Liver (tissue), 9 donors: ENCODE results near the gene TSPO. TPM values are rescaled to one million over a fixed set of nuclear protein-coding genes. Genes with fewer than 3 reads are reported as not detected.

Experiments
- DNase-seq: peaks from one replicate; pipeline ENCODE4 v3.0.0-alpha.2; 2017; ENCODE audit warnings: low spot score
- H3K27ac ChIP-seq, 2 donors: one replicate each; pipeline ENCODE4 v1.7.0; 2013; ENCODE audit warnings: inconsistent platforms in 2 of 2, low read length in 2 of 2, control low read depth in 1 of 2, low read depth in 1 of 2, mild to moderate bottlenecking in 1 of 2
- H3K27me3 ChIP-seq, 4 donors: one replicate each; pipeline versions ENCODE4 v1.6.1 to v1.7.0; 2013; ENCODE audit warnings: low read length in 3 of 4, inconsistent platforms in 1 of 4, mild to moderate bottlenecking in 1 of 4, moderate library complexity in 1 of 4; ENCODE audit not compliant: control insufficient read depth in 4 of 4, insufficient read depth in 4 of 4
- H3K36me3 ChIP-seq, 4 donors: one replicate each; pipeline versions ENCODE4 v1.6.1 to v1.7.0; 2013; ENCODE audit warnings: low read length in 3 of 4, mild to moderate bottlenecking in 3 of 4, low read depth in 1 of 4, moderate library complexity in 1 of 4; ENCODE audit not compliant: control insufficient read depth in 4 of 4, insufficient read depth in 3 of 4
- H3K4me1 ChIP-seq, 4 donors: one replicate each; pipeline versions ENCODE4 v1.6.1 to v1.7.0; 2013; ENCODE audit warnings: low read length in 3 of 4, mild to moderate bottlenecking in 3 of 4, moderate library complexity in 1 of 4; ENCODE audit not compliant: control insufficient read depth in 4 of 4, insufficient read depth in 4 of 4
- H3K4me3 ChIP-seq, 3 donors: one replicate each; pipeline versions ENCODE4 v1.6.1 to v1.7.0; 2013; ENCODE audit warnings: low read length in 3 of 3, control low read depth in 1 of 3, low read depth in 1 of 3, mild to moderate bottlenecking in 1 of 3
- H3K9ac ChIP-seq, 2 donors: one replicate each; pipeline ENCODE4 v1.7.0; 2013; ENCODE audit warnings: low read length in 2 of 2, mild to moderate bottlenecking in 2 of 2, moderate library complexity in 2 of 2, control low read depth in 1 of 2, low read depth in 1 of 2
- H3K9me3 ChIP-seq, 4 donors: one replicate each; pipeline versions ENCODE4 v1.6.1 to v1.7.0; 2013; ENCODE audit warnings: low read length in 3 of 4; ENCODE audit not compliant: control insufficient read depth in 4 of 4
- CTCF ChIP-seq: fragments of 150-350 bp; IDR thresholded peaks from 2 replicates; pipeline ENCODE4 v1.5.1; 2017; ENCODE audit warnings: improper control_type of control experiment, low read depth, low read length; ENCODE audit not compliant: missing input control
- EGR1 ChIP-seq, 2 donors: IDR thresholded peaks; 2 replicates each; pipeline ENCODE4 v1.6.1; 2016 to 2018; ENCODE audit warnings: antibody characterized with exemption in 2 of 2, low read depth in 2 of 2
- FOXA1 ChIP-seq: IDR thresholded peaks from 2 replicates; pipeline ENCODE4 v1.6.1; 2016; ENCODE audit warnings: antibody characterized with exemption
- FOXA2 ChIP-seq: IDR thresholded peaks from 2 replicates; pipeline ENCODE4 v1.6.1; 2016; ENCODE audit warnings: antibody characterized with exemption
- GABPA ChIP-seq, 2 donors: IDR thresholded peaks in 1 of 2; conservative IDR thresholded peaks in 1 of 2; 2 replicates each; pipeline ENCODE4 v1.6.1; 2016; ENCODE audit warnings: antibody characterized with exemption in 2 of 2, mild to moderate bottlenecking in 1 of 2, moderate library complexity in 1 of 2
- HNF4A ChIP-seq, 2 donors: conservative IDR thresholded peaks; 2 replicates each; pipeline ENCODE4 v1.6.1; 2016; ENCODE audit warnings: antibody characterized with exemption in 2 of 2, mild to moderate bottlenecking in 2 of 2
- HNF4G ChIP-seq: IDR thresholded peaks from 2 replicates; pipeline ENCODE4 v1.6.1; 2016; ENCODE audit warnings: antibody characterized with exemption
- JUND ChIP-seq, 2 donors: IDR thresholded peaks; 2 replicates each; pipeline ENCODE4 v1.6.1; 2016; ENCODE audit warnings: antibody characterized with exemption in 2 of 2
- MAX ChIP-seq: IDR thresholded peaks from 2 replicates; pipeline ENCODE4 v1.6.1; 2016; ENCODE audit warnings: antibody characterized with exemption
- NR2F2 ChIP-seq: IDR thresholded peaks from 2 replicates; pipeline ENCODE4 v1.6.1; 2016; ENCODE audit warnings: antibody characterized with exemption
- RAD21 ChIP-seq, 2 donors: IDR thresholded peaks; 2 replicates each; pipeline ENCODE4 v1.6.1; 2016; ENCODE audit warnings: antibody characterized with exemption in 2 of 2, mild to moderate bottlenecking in 2 of 2
- REST ChIP-seq: IDR thresholded peaks from 2 replicates; pipeline ENCODE4 v1.6.1; 2016; ENCODE audit warnings: antibody characterized with exemption, mild to moderate bottlenecking
- RXRA ChIP-seq, 2 donors: IDR thresholded peaks; 2 replicates each; pipeline ENCODE4 v1.6.1; 2017 to 2018; ENCODE audit warnings: antibody characterized with exemption in 2 of 2, mild to moderate bottlenecking in 1 of 2
- SP1 ChIP-seq: IDR thresholded peaks from 2 replicates; pipeline ENCODE4 v1.6.1; 2018; ENCODE audit warnings: antibody characterized with exemption, mild to moderate bottlenecking
- TAF1 ChIP-seq: conservative IDR thresholded peaks from 2 replicates; pipeline ENCODE4 v1.6.1; 2016; ENCODE audit warnings: antibody characterized with exemption, mild to moderate bottlenecking
- YY1 ChIP-seq: IDR thresholded peaks from 2 replicates; pipeline ENCODE4 v1.6.1; 2016; ENCODE audit warnings: antibody characterized with exemption, mild to moderate bottlenecking
- ZBTB33 ChIP-seq: IDR thresholded peaks from 2 replicates; pipeline ENCODE4 v1.6.1; 2016; ENCODE audit warnings: antibody characterized with exemption
- WGBS: extraction: QIAGEN DNeasy Blood & Tissue Kit; methylation state at CpG from one replicate; pipeline ENCODE4 v1.1.7; 2013; 5-methylcytosine and 5-hydroxymethylcytosine counted together
- polyA plus RNA-seq, 2 donors: library from polyadenylated mRNA; stranded (reverse) in 1 of 2; unstranded in 1 of 2; fragments of 200-250 nt in 1 of 2; fragments of >200 nt in 1 of 2; fragmentation: Nextera tagmentation in 1 of 2; extraction: Ambion mirVana in 1 of 2; gene quantifications; one replicate each; pipeline versions ENCODE4 v1.2.1 to v1.2.3, GENCODE V29; 2013 to 2015
- total RNA-seq, 2 donors: library from RNA; depleted of rRNA; stranded (reverse); fragments of >200 nt; gene quantifications; one replicate each; pipeline ENCODE4 v1.2.3, GENCODE V29; 2014
- donor health status: healthy.
- donor health status: healthy.
- donor health status: healthy.
- donor health status: healthy.
- donor health status: healthy.

TSPO gene
- total and polyA plus RNA-seq, 4 donors: 27.6 to 61.9 (median 40.2) TPM

GRCh38 chr22:43164636-43165035 lies 13.3 kb downstream of the TSPO start:
- H3K9ac ChIP-seq: no peak overlapping the region
- H3K9me3 ChIP-seq: no peaks in the 10 kb centered on the region
- peaks cover 0 to 12% (median 2%) of the 10 kb centered on the region in 4 donors for H3K36me3 ChIP-seq
- TF ChIP-seq REST (no peak), FOXA2 (no peak), MAX (no peak), RXRA (IDR thresholded peaks at IDR 0.05) (no peak), SP1 (no peak), GABPA (IDR thresholded peaks at IDR 0.05 in 1 of 2, conservative IDR thresholded peaks at IDR 0.05 in 1 of 2) (no peak), ZBTB33 (no peak), FOXA1 (no peak)
- no peaks in the 10 kb centered on the region for H3K27me3 ChIP-seq
- WGBS: 57% methylated on average over 16 of the region's 16 CpGs
- no peak for DNase-seq
- H3K4me1 ChIP-seq: no peaks in the 10 kb centered on the region
- no peak overlapping the region for H3K4me3 ChIP-seq
- H3K27ac ChIP-seq: no peak overlapping the region

- no peak for TF ChIP-seq HNF4G
- TF ChIP-seq NR2F2: no peak
- TF ChIP-seq TAF1: no peak
- no peak for TF ChIP-seq RXRA (IDR thresholded peaks at IDR 0.05)
- TF ChIP-seq RAD21 (IDR thresholded peaks at IDR 0.05): no peak
- TF ChIP-seq YY1: no peak
- no peak for TF ChIP-seq MAX
- TF ChIP-seq FOXA2: no peak
- no peak for TF ChIP-seq CTCF
- no peak for TF ChIP-seq ZBTB33
- TF ChIP-seq HNF4A (conservative IDR thresholded peaks at IDR 0.05): no peak
- no peak for TF ChIP-seq JUND (IDR thresholded peaks at IDR 0.05)
- no peak for TF ChIP-seq EGR1 (IDR thresholded peaks at IDR 0.05; ENCODE audit: low read depth in 2 of 2)
- TF ChIP-seq FOXA1: no peak
- H3K4me3 ChIP-seq: no peak overlapping the region
- H3K9ac ChIP-seq: no peak overlapping the region
- no peak for DNase-seq
- no peak overlapping the region for H3K27ac ChIP-seq
- peaks cover 0 to 21% (median 4%) of the 10 kb centered on the region in 4 donors for H3K36me3 ChIP-seq
- H3K9me3 ChIP-seq: no peaks in the 10 kb centered on the region
- no peaks in the 10 kb centered on the region for H3K27me3 ChIP-seq
- H3K4me1 ChIP-seq: no peaks in the 10 kb centered on the region
- 87% methylated on average over 23 of the region's 23 CpGs for WGBS
Observed at GRCh38 chr22:43166132-43166930, 15.0 kb downstream of the TSPO start.
